Right lobe of liver (tissue), 6 donors: ENCODE results near the gene MYL1. TPM values are rescaled to one million over a fixed set of nuclear protein-coding genes. Genes with fewer than 3 reads are reported as not detected.

ENCODE experiments used
- ATAC-seq, 4 donors: fragments of 200-7000 bp; cut with Tn5 transposase; one replicate each; pipeline ENCODE4 v1.9.1; 2020; ENCODE audit warnings: mild to moderate bottlenecking in 4 of 4, moderate library complexity in 4 of 4
- DNase-seq, 3 donors: peaks; one replicate each; pipeline ENCODE4 v3.0.0-alpha.2; 2020
- H3K27ac ChIP-seq, 3 donors: fragments of 200-600 bp; one replicate each; pipeline ENCODE4 v1.8.0; 2022
- H3K27me3 ChIP-seq, 2 donors: fragments of 200-600 bp; one replicate each; pipeline ENCODE4 v1.8.0; 2022
- H3K36me3 ChIP-seq, 4 donors: fragments of 200-600 bp; sonication (generic) in 1 of 4; one replicate each; pipeline versions ENCODE4 v1.5.1 to v1.8.0; 2017 to 2022; ENCODE audit warnings: control low read depth in 1 of 4
- H3K4me1 ChIP-seq, 4 donors: fragments of 200-600 bp; sonication (generic) in 1 of 4; one replicate each; pipeline versions ENCODE4 v1.5.1 to v1.8.0; 2017 to 2022; ENCODE audit warnings: control low read depth in 1 of 4
- H3K4me3 ChIP-seq, 3 donors: fragments of 200-600 bp; one replicate each; pipeline ENCODE4 v1.8.0; 2022
- H3K9me3 ChIP-seq, 4 donors: fragments of 200-600 bp; sonication (generic) in 1 of 4; one replicate each; pipeline versions ENCODE4 v1.5.1 to v1.8.0; 2017 to 2022; ENCODE audit warnings: control low read depth in 1 of 4
- CTCF ChIP-seq, 4 donors: fragments of 200-600 bp in 3 of 4; fragments of 450-650 bp in 1 of 4; IDR thresholded peaks; one replicate each; pipeline versions ENCODE4 v1.5.1 to v1.8.0; 2016 to 2022; ENCODE audit warnings: antibody characterized with exemption in 4 of 4, mild to moderate bottlenecking in 2 of 4
- POLR2A ChIP-seq: fragments of 450-650 bp; IDR thresholded peaks from one replicate; pipeline ENCODE4 v1.6.1; 2017; ENCODE audit warnings: antibody characterized with exemption, mild to moderate bottlenecking
- WGBS: methylation state at CpG from one replicate; pipeline ENCODE4 v1.1.6; 2018; ENCODE audit warnings: low coverage, low lambda C conversion rate; ENCODE audit not compliant: insufficient coverage; ENCODE audit errors: missing lambda C conversion rate; 5-methylcytosine and 5-hydroxymethylcytosine counted together
- intact Hi-C, 2 donors: fragments of 100-400 bp; cut with DNase I; formaldehyde crosslinking; loops; one replicate each; pipeline versions ENCODE4 v1.11.2 to v1.14.1; 2022
- total RNA-seq, 6 experiments: library from RNA; depleted of rRNA in 2 of 6; stranded (reverse); fragments of >200 nt in 2 of 6; fragmentation: NEBNext Ultra II Directional in 3 of 6; extraction: Animal tissue kit (Norgen Biotek cat#: 25700) in 3 of 6; gene quantifications; one replicate each; pipeline versions ENCODE4 v1.1.0 to v1.2.4, GENCODE V29; 2016 to 2023
- donor health status: DM: no; HTN: yes; CAD: no.
- donor health status: DM: no; HTN: no; CAD: no.
- donor health status: DM: no; HTN: no; CAD: no.
- donor health status: DM: no; HTN: yes; CAD: no.
- donor health status: DM: no; HTN: yes; CAD: no.

The MYL1 gene
- total RNA-seq, 6 experiments from 2014 or later: 0.28 to 1.3 TPM; not detected in 4

GRCh38 chr2:210277133-210277532 lies 37.8 kb downstream of the MYL1 start:
- Histone ChIP-seq H3K27me3 (no peaks in the 10 kb centered on the region), H3K4me1 (no peaks in the 10 kb centered on the region), H3K27ac (no peak overlapping the region), H3K36me3 (no peaks in the 10 kb centered on the region), H3K4me3 (no peak overlapping the region), H3K9me3 (no peaks in the 10 kb centered on the region)
- intact Hi-C loops: no loop called here
- TF ChIP-seq POLR2A (no peak), CTCF (IDR thresholded peaks at IDR 0.05) (no peak)
- ATAC-seq (no peak), DNase-seq (no peak)
- WGBS: 100% methylated on average over 1 of the region's 1 CpG

- ATAC-seq (no peak), DNase-seq (no peak)
- Histone ChIP-seq H3K27ac (no peak overlapping the region), H3K27me3 (no peaks in the 10 kb centered on the region), H3K4me3 (no peak overlapping the region), H3K9me3 (no peaks in the 10 kb centered on the region), H3K4me1 (no peaks in the 10 kb centered on the region), H3K36me3 (no peaks in the 10 kb centered on the region)
- TF ChIP-seq POLR2A: no peak
- no peak for TF ChIP-seq CTCF (IDR thresholded peaks at IDR 0.05)
- intact Hi-C loops: no loop called here
Measured at GRCh38 chr2:210271300-210271699, 43.7 kb downstream of the MYL1 start.

GRCh38 chr2:210269148-210269547 lies 45.8 kb downstream of the MYL1 start:
- H3K36me3 ChIP-seq: no peaks in the 10 kb centered on the region
- WGBS: 37% methylated on average over 3 of the region's 3 CpGs
- no peak overlapping the region for H3K4me3 ChIP-seq
- no peaks in the 10 kb centered on the region for H3K9me3 ChIP-seq
- ATAC-seq (no peak), DNase-seq (no peak)
- no peaks in the 10 kb centered on the region for H3K27me3 ChIP-seq
- no peak overlapping the region for H3K27ac ChIP-seq
- TF ChIP-seq CTCF (IDR thresholded peaks at IDR 0.05): no peak
- TF ChIP-seq POLR2A: no peak
- H3K4me1 ChIP-seq: no peaks in the 10 kb centered on the region
- intact Hi-C loops: no loop called here

GRCh38 chr2:210268281-210268680 lies 46.7 kb downstream of the MYL1 start:
- Histone ChIP-seq H3K27me3 (no peaks in the 10 kb centered on the region), H3K9me3 (no peaks in the 10 kb centered on the region), H3K4me3 (no peak overlapping the region), H3K27ac (no peak overlapping the region), H3K36me3 (no peaks in the 10 kb centered on the region), H3K4me1 (no peaks in the 10 kb centered on the region)
- DNase-seq (no peak), ATAC-seq (no peak)
- WGBS: no CpG with 5 or more reads among the region's 1 CpG
- TF ChIP-seq CTCF (IDR thresholded peaks at IDR 0.05) (no peak), POLR2A (no peak)
- intact Hi-C loops: no loop called here

- 28% methylated on average over 1 of the region's 1 CpG for WGBS
- DNase-seq (no peak), ATAC-seq (peak in 1 of 4 donors; percentile 25)
- no peaks in the 10 kb centered on the region for H3K9me3 ChIP-seq
- no peak overlapping the region for H3K4me3 ChIP-seq
- intact Hi-C loops: no loop called here
- H3K27me3 ChIP-seq: no peaks in the 10 kb centered on the region
- no peaks in the 10 kb centered on the region for H3K4me1 ChIP-seq
- H3K27ac ChIP-seq: no peak overlapping the region
- no peak for TF ChIP-seq CTCF (IDR thresholded peaks at IDR 0.05)
- no peak for TF ChIP-seq POLR2A
- H3K36me3 ChIP-seq: no peaks in the 10 kb centered on the region
Measured at GRCh38 chr2:210267698-210268097, 47.3 kb downstream of the MYL1 start.
